Trophoblast cell (in vitro differentiated cells and primary cell): ENCODE results near the gene FBLN7.

ENCODE experiments used
- DNase-seq, 2 donors: peaks; one replicate each; pipeline ENCODE4 v3.0.0-alpha.2; 2016
- H2AFZ ChIP-seq: 2 replicates; pipeline ENCODE4 v1.6.1; 2013; ENCODE audit warnings: low read length, moderate library complexity, mild to moderate bottlenecking; ENCODE audit not compliant: insufficient read depth, poor library complexity
- H2AK5ac ChIP-seq: 2 replicates; pipeline ENCODE4 v1.6.1; 2013; ENCODE audit warnings: mild to moderate bottlenecking, low read length
- H2BK120ac ChIP-seq: 2 replicates; pipeline ENCODE4 v1.6.1; 2013; ENCODE audit warnings: low read length, mild to moderate bottlenecking, moderate library complexity; ENCODE audit not compliant: insufficient read depth, poor library complexity
- H2BK12ac ChIP-seq: 2 replicates; pipeline ENCODE4 v1.6.1; 2013; ENCODE audit warnings: mild to moderate bottlenecking, low read length, moderate library complexity
- H2BK5ac ChIP-seq: 2 replicates; pipeline ENCODE4 v1.6.1; 2013; ENCODE audit warnings: low read length, low read depth, moderate library complexity, mild to moderate bottlenecking; ENCODE audit not compliant: poor library complexity
- H3K14ac ChIP-seq: 2 replicates; pipeline ENCODE4 v1.6.1; 2013; ENCODE audit warnings: mild to moderate bottlenecking, low read length
- H3K18ac ChIP-seq: 2 replicates; pipeline ENCODE4 v1.6.1; 2013; ENCODE audit warnings: mild to moderate bottlenecking, low read length
- H3K23ac ChIP-seq: 2 replicates; pipeline ENCODE4 v1.6.1; 2013; ENCODE audit warnings: low read length
- H3K27ac ChIP-seq: 2 replicates; pipeline ENCODE4 v1.5.1; 2013; ENCODE audit warnings: low read depth, mild to moderate bottlenecking, inconsistent platforms, low read length, moderate library complexity
- H3K27me3 ChIP-seq: 2 replicates; pipeline ENCODE4 v1.6.1; 2013; ENCODE audit warnings: inconsistent platforms, mild to moderate bottlenecking, low read length, moderate library complexity; ENCODE audit not compliant: insufficient read depth
- H3K36me3 ChIP-seq, 2 experiments: 1 replicate in 1 of 2; 2 replicates in 1 of 2; pipeline ENCODE4 v1.6.1; 2013; ENCODE audit warnings: low read length in 2 of 2, mild to moderate bottlenecking in 2 of 2, moderate library complexity in 1 of 2; ENCODE audit not compliant: insufficient read depth in 2 of 2, control insufficient read depth in 1 of 2
- H3K4ac ChIP-seq: 2 replicates; pipeline ENCODE4 v1.6.1; 2013; ENCODE audit warnings: low read depth, mild to moderate bottlenecking, low read length, moderate library complexity
- H3K4me1 ChIP-seq, 2 experiments: 1 replicate in 1 of 2; 2 replicates in 1 of 2; pipeline ENCODE4 v1.6.1; 2013; ENCODE audit warnings: low read length in 2 of 2, mild to moderate bottlenecking in 2 of 2, moderate library complexity in 1 of 2; ENCODE audit not compliant: insufficient read depth in 2 of 2, control insufficient read depth in 1 of 2
- H3K4me2 ChIP-seq: 2 replicates; pipeline ENCODE4 v1.6.1; 2013; ENCODE audit warnings: inconsistent platforms, mild to moderate bottlenecking, low read length, moderate library complexity
- H3K4me3 ChIP-seq: 2 replicates; pipeline ENCODE4 v1.5.1; 2013; ENCODE audit warnings: mild to moderate bottlenecking, low read depth, low read length, inconsistent platforms
- H3K79me1 ChIP-seq: one replicate; pipeline ENCODE4 v1.6.1; 2013; ENCODE audit warnings: low read length
- H3K79me2 ChIP-seq: 2 replicates; pipeline ENCODE4 v1.6.1; 2013; ENCODE audit warnings: low read length, mild to moderate bottlenecking; ENCODE audit not compliant: control insufficient read depth, insufficient read depth, poor library complexity
- H3K9ac ChIP-seq: 2 replicates; pipeline ENCODE4 v1.6.1; 2013; ENCODE audit warnings: mild to moderate bottlenecking, low read length
- H3K9me3 ChIP-seq: 2 replicates; pipeline ENCODE4 v1.6.1; 2013; ENCODE audit warnings: low read depth, mild to moderate bottlenecking, control low read depth, inconsistent platforms, low read length; ENCODE audit not compliant: insufficient read depth
- H4K12ac ChIP-seq: 2 replicates; pipeline ENCODE4 v1.6.1; 2013; ENCODE audit warnings: low read depth, mild to moderate bottlenecking, low read length, moderate library complexity
- H4K8ac ChIP-seq: 2 replicates; pipeline ENCODE4 v1.6.1; 2013; ENCODE audit warnings: low read depth, mild to moderate bottlenecking, low read length, moderate library complexity
- H4K91ac ChIP-seq: one replicate; pipeline ENCODE4 v1.6.1; 2013; ENCODE audit warnings: low read depth, mild to moderate bottlenecking, low read length, moderate library complexity
- WGBS: extraction: QIAGEN DNeasy Blood & Tissue Kit; methylation state at CpG from one replicate; pipeline ENCODE4 v1.1.7; 2013; ENCODE audit warnings: missing lambda C conversion rate; ENCODE audit not compliant: insufficient read length, insufficient coverage; ENCODE audit errors: extremely low coverage; 5-methylcytosine and 5-hydroxymethylcytosine counted together

The FBLN7 gene

GRCh38 chr2:112159454-112159921, 21.3 kb downstream of the FBLN7 start:
- H2AK5ac ChIP-seq = no peak overlapping the region
- peaks cover 5 to 13% of the 10 kb centered on the region in 2 experiments for H3K4me1 ChIP-seq
- H3K23ac ChIP-seq = no peak overlapping the region
- DNase-seq = no peak
- no CpG with 5 or more reads among the region's 31 CpGs for WGBS
- no peak overlapping the region for H3K18ac ChIP-seq
- H3K27me3 ChIP-seq = no peaks in the 10 kb centered on the region
- no peak overlapping the region for H2BK120ac ChIP-seq
- no peak overlapping the region for H3K14ac ChIP-seq
- H3K4ac ChIP-seq = no peak overlapping the region
- no peaks in the 10 kb centered on the region for H3K79me1 ChIP-seq
- no peaks in the 10 kb centered on the region for H3K79me2 ChIP-seq
- no peak overlapping the region for H3K9ac ChIP-seq
- peaks cover 6% of the 10 kb centered on the region for H3K9me3 ChIP-seq
- H4K91ac ChIP-seq = no peak overlapping the region
- H2BK12ac ChIP-seq = no peak overlapping the region
- no peak overlapping the region for H3K27ac ChIP-seq
- no peak overlapping the region for H3K4me3 ChIP-seq
- H4K12ac ChIP-seq = no peak overlapping the region
- H2BK5ac ChIP-seq = no peak overlapping the region
- no peak overlapping the region for H3K4me2 ChIP-seq
- H4K8ac ChIP-seq = no peak overlapping the region
- H3K36me3 ChIP-seq = no peaks in the 10 kb centered on the region
- no peak overlapping the region for H2AFZ ChIP-seq

- Histone ChIP-seq H3K4me1 (peaks cover 5 to 11% of the 10 kb centered on the region in 2 experiments), H3K14ac (no peak overlapping the region), H3K9me3 (peaks cover 6% of the 10 kb centered on the region), H3K9ac (no peak overlapping the region), H2BK120ac (no peak overlapping the region), H3K79me1 (no peaks in the 10 kb centered on the region), H3K4ac (no peak overlapping the region), H3K18ac (no peak overlapping the region), H4K91ac (no peak overlapping the region), H3K23ac (no peak overlapping the region), H3K27me3 (no peaks in the 10 kb centered on the region), H4K12ac (no peak overlapping the region), H2AK5ac (no peak overlapping the region), H2BK5ac (no peak overlapping the region), H3K36me3 (no peaks in the 10 kb centered on the region), H3K4me3 (peak overlapping the region; percentile 60), H3K79me2 (no peaks in the 10 kb centered on the region), H4K8ac (no peak overlapping the region), H3K27ac (no peak overlapping the region), H3K4me2 (no peak overlapping the region), H2BK12ac (no peak overlapping the region), H2AFZ (no peak overlapping the region)
- WGBS = no CpG with 5 or more reads among the region's 52 CpGs
- DNase-seq = no peak
Observed at GRCh38 chr2:112160283-112161250, 22.4 kb downstream of the FBLN7 start.

- Histone ChIP-seq H2AK5ac (no peak overlapping the region), H3K27me3 (no peaks in the 10 kb centered on the region), H3K27ac (no peak overlapping the region), H3K4me1 (peaks cover 2 to 8% of the 10 kb centered on the region in 2 experiments), H4K91ac (no peak overlapping the region), H3K4ac (no peak overlapping the region), H3K23ac (no peak overlapping the region), H3K14ac (no peak overlapping the region), H3K79me1 (no peaks in the 10 kb centered on the region), H3K4me3 (no peak overlapping the region), H3K36me3 (no peaks in the 10 kb centered on the region), H4K12ac (no peak overlapping the region), H2BK12ac (no peak overlapping the region), H2BK120ac (no peak overlapping the region), H3K9me3 (peaks cover 6% of the 10 kb centered on the region), H4K8ac (no peak overlapping the region), H2AFZ (no peak overlapping the region), H3K9ac (no peak overlapping the region), H3K18ac (no peak overlapping the region), H2BK5ac (no peak overlapping the region), H3K79me2 (no peaks in the 10 kb centered on the region), H3K4me2 (no peak overlapping the region)
- WGBS = no CpG with 5 or more reads among the region's 9 CpGs
- DNase-seq = no peak
Observed at GRCh38 chr2:112161431-112162145, 23.4 kb downstream of the FBLN7 start.

- DNase-seq = no peak
- Histone ChIP-seq H2BK12ac (no peak overlapping the region), H3K4me2 (no peak overlapping the region), H3K4me3 (no peak overlapping the region), H3K27ac (no peak overlapping the region), H2BK120ac (no peak overlapping the region), H4K8ac (no peak overlapping the region), H2AK5ac (no peak overlapping the region), H3K18ac (no peak overlapping the region), H3K27me3 (no peaks in the 10 kb centered on the region), H3K23ac (no peak overlapping the region), H3K9ac (no peak overlapping the region), H3K4ac (no peak overlapping the region), H4K91ac (no peak overlapping the region), H2BK5ac (no peak overlapping the region), H3K4me1 (peaks cover 0 to 6% of the 10 kb centered on the region in 2 experiments), H2AFZ (no peak overlapping the region), H4K12ac (no peak overlapping the region), H3K36me3 (no peaks in the 10 kb centered on the region), H3K79me2 (no peaks in the 10 kb centered on the region), H3K79me1 (no peaks in the 10 kb centered on the region), H3K14ac (no peak overlapping the region), H3K9me3 (peaks cover 5% of the 10 kb centered on the region)
- no CpG with 5 or more reads among the region's 6 CpGs for WGBS
Observed at GRCh38 chr2:112162341-112162740, 24.2 kb downstream of the FBLN7 start.
